Measurements from ENCODE around the gene THEM4.
"Not testable (repeated sequence)": the region's sequence is repeated elsewhere in the genome, so short reads cannot be mapped to it uniquely, and the experiment has no call there.

- TF ChIP-seq CTCF, POLR2A (IDR thresholded peaks at IDR 0.05): not testable (repeated sequence)
Measured at GRCh38 chr1:151884879-151885278, 24.4 kb downstream of the THEM4 start.

Data from Peyer's patch (tissue), 4 donors.